ENCODE measurements around the gene G6PD.

- TF ChIP-seq SIX5 (IDR thresholded peaks at IDR 0.05; ENCODE audit: low read depth, low read length) (no peak), JUN (IDR thresholded peaks at IDR 0.05; ENCODE audit: low read depth, low read length) (no peak), SIN3A (conservative IDR thresholded peaks at IDR 0.05 in 1 of 2, IDR thresholded peaks at IDR 0.05 in 1 of 2; ENCODE audit: low read depth in 1 of 2, low read length in 2 of 2) (no peak), NRF1 (IDR thresholded peaks at IDR 0.05; ENCODE audit: low read depth, low read length) (no peak), CTCF (IDR thresholded peaks at IDR 0.05; ENCODE audit: control extremely low read depth in 1 of 3, insufficient read depth in 1 of 3, low read depth in 1 of 3, low read length in 3 of 3) (no peak), MAX (IDR thresholded peaks at IDR 0.05) (no peak), POU5F1 (IDR thresholded peaks at IDR 0.05; ENCODE audit: low read depth, low read length) (no peak), CHD2 (IDR thresholded peaks at IDR 0.05; ENCODE audit: low read length) (no peak), EZH2 (IDR thresholded peaks at IDR 0.05; ENCODE audit: low read depth, low read length, severe bottlenecking) (no peak), HDAC2 (IDR thresholded peaks at IDR 0.05; ENCODE audit: borderline replicate concordance in 1 of 2, low read depth in 2 of 2, low read length in 2 of 2) (no peak), TAF1 (IDR thresholded peaks at IDR 0.05; ENCODE audit: low read depth, low read length) (0 out of 2 replicates have a peak, but pooled peaks have one; percentile 24), POLR2A (IDR thresholded peaks at IDR 0.05; ENCODE audit: control extremely low read depth in 1 of 2, low read depth in 2 of 2, low read length in 2 of 2) (peak in 1 of 2 experiments; percentile 53; a peak in 1 of 3 replicates), CHD7 (IDR thresholded peaks at IDR 0.05; ENCODE audit: insufficient replicate concordance, low read length) (no peak), CREB1 (IDR thresholded peaks at IDR 0.05) (no peak)
These were observed 30.5 kb downstream of the G6PD start, which contains the start of gene FAM3A for GRCh38 chrX:154515966-154516655.

Measured in H1 (cell line).